Stimulated activated CD8-positive, alpha-beta memory T cell treated with anti-CD3 and anti-CD28 coated beads, Interleukin-15, amount 100 ng/mL, for 4 hours (primary cell): Measurements from ENCODE around the gene DOHH.
"Not testable (repeated sequence)": the region's sequence is repeated elsewhere in the genome, so short reads cannot be mapped to it uniquely, and the experiment has no call there.

Experiments used
- DNase-seq, 2 donors: peaks; one replicate each; pipeline ENCODE4 v3.0.0-alpha.2; 2020; ENCODE audit warnings: low read depth in 2 of 2

The DOHH gene

GRCh38 chr19:3459089-3459881 is 41.2 kb downstream of the DOHH start:
- DNase-seq, result no peak

DNA sequence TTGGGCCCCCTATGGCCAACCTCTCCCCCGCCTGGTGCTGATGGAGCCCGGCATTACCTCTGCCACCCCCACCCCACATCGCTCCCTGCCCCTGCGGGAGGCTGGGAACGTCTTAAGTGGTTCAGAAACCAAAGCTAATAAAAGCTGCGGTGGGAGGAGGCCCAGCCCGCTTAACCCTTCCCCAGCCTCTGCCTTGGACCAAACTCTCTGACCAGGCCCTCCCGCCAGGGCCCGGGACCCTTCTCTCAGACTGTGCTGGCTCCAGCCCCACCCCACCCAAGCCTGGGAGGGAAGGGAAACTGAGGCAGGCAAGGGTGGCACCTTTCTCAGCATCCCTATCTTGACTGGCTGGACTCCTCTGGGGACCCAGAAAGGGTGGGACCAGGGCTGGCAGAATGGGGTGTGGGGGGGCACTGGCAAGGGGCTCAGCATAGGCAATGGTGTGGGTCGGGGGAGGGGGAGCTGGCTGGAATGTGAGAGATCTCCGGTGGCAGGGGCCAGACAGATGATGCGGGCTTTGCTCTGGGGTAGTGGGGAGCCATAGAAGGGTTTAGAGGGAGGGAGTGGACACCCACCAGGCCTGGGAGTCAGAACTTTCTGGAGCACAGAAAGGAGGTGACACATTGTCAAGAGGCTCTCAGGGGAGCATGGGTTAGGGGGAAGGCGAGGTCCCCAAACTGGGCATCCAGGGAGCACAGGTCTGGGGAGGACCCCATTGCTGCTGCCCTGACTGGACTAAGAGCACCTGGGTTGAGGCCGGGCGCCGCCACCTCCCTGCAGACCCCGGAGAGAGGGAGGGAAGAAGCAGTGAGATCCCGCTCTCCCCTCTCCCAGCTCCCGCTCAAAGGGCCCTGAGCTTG is 42.0 kb downstream of the DOHH start:
- DNase-seq, result no peak

GRCh38 chr19:3457528-3458228 is 42.8 kb downstream of the DOHH start:
- DNase-seq, result no peak

DNA sequence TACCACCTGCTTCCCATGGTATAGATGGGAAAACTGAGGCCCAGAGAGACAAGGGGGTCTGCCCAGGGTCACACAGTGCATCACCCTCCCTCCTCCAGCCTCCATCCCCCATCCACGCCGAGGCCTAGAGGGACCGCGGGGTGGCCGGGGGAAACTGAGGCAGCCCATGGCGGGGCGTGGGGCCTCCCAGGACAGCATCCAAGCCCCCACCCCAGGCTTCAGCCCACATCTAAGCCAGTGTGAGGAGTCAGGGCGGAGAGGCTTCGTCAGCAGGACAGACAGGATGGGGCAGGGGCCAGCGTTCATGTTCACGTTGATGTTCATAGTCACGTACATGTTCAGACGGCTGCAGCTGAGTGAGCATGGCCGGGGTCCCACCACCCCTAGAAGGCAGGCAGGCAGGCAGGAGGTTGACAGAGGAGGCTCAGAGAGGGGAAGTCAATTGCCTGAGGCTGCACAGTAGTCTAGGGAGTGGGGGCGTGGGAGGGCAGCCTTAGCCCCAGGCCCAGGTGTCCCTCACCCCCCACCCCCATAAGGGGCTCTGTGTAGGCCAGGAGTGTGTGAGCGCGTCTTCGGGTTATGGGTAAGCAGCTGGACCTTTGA is 43.4 kb downstream of the DOHH start:
- no peak for DNase-seq

- DNase-seq, result no peak
These were observed 44.4 kb downstream of the DOHH start for GRCh38 chr19:3455960-3456601.

DNA sequence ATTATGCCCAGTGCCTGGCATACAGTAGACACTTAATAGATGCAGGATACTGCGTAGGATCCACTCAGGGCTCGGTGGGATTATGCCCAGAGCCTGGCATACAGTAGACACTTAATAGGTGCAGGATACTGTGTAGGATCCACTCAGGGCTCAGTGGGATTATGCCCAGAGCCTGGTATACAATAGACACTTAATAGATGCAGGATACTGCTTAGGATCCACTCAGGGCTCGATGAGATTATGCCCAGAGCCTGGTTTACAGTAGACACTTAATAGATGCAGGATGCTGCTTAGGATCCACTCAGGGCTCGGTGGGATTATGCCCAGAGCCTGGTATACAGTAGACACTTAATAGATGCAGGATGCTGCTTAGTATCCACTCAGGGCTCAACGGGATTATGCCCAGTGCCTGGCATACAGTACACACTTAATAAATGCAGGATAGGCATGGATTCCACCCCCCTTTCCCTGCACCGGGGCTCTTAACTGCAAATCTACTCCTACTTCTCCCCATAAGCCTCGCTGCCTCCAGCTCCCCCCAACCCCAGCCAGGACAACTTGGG is 45.0 kb downstream of the DOHH start:
- no peak for DNase-seq

DNA sequence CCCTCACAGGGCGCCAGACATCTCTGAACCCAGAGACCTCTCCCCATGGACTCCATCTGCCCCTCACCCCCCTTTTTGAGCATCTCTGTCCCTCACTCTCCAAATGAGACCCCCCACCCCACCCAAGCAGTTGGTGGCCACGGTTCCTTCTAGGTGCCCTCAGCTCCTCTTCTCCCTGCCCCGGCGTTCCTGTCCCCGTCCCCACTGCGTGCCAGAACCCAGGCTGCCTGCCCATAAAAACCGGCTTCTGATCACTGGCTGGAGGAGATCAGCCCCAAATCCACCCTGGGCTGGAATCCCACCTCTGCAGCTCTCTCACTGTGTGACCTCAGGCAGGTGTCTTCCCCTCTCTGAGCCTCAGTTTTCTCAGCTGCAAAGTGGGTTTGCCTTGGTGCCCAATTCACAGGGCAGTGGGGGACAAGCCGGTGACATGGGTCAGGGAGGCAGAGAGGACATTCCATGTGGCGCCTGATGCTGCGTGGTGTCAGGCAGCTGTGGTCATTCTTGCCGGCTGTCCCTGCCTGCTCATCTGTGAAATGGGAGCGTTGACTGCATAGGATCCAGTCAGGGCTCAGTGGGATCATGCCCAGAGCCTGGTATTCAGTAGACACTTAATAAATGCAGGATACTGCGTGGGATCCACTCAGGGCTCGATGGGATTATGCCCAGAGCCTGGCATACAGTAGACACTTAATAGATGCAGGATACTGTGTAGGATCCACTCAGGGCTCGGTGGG is 45.6 kb downstream of the DOHH start:
- no peak for DNase-seq

DNA sequence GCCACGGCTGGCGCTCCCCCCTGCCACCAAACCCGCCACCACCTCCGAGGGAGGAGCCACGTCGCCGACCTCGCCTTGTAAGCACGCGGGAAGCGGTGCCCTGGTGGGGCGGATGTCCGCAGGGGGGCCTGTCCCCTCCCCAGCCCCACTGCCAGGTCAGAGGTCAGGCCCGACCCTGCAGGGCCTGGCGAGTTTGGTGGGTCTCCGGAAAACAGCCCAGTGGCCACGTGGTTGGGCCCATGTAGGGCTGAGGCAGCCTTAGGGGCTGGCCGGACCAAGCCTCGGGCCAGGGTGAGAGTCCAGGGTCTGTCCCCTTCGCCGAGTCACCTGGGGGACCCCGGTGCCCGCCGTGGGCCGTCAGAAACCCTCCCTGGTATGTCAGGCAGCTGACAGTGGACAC is 46.6 kb downstream of the DOHH start:
- DNase-seq, result no peak

GRCh38 chr19:3452942-3453214 is 47.6 kb downstream of the DOHH start:
- not testable (repeated sequence) for DNase-seq

DNA sequence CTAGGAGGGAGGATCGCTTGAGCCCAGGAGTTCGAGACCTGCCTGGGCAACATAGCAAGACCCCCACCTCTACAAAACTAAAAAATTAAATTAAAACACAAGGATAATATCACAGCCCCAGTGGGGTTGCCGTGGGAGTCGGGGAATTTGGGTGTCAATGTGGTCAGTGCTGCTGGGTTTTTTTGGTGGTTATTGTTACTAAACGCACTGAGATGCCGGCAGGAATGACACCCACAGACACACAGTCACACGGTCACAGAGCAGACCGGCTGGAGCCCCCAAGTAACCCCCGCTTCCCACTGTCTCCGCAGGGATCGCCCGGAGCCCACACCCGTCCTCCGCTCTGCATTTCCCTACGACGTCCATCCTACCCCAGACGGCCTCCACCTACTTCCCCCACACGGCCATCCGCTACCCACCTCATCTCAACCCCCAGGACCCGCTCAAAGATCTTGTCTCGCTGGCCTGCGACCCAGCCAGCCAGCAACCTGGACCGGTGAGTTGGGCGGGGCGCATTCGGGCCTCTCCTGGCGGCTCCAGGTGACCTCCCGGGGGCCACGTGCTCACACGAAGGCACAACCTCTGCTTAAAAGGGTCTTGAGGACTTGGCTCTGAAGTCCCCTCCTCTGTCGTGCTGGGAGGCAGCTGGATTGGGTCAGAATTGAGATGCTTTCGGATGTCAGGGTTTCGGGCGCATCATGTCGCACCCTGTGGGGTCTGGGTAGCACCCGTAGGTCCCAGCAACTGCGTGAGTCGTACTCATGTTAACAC is 48.1 kb downstream of the DOHH start:
- no peak for DNase-seq

DNA sequence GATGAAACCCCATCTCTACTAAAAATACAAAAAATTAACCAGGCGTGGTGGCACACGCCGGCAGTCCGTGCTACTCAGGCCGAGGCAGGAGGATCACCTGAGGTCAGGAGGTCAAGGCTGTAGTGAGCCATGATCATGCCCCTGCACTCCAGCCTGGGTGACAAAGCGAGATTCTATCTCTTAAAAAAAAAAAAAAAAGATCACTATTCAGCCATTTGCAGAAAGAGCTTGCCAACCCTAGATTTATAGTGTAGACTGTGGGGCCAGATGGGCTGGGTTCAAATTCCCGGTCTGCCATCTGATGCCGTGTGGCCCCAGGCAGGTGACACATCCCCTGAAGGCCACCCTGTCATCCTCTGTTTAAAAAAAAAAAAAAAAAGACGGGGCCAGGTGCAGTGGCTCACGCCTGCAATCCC is 49.0 kb downstream of the DOHH start:
- no peak for DNase-seq

- no peak for DNase-seq
These were observed 49.6 kb downstream of the DOHH start for GRCh38 chr19:3450796-3451411.

DNA sequence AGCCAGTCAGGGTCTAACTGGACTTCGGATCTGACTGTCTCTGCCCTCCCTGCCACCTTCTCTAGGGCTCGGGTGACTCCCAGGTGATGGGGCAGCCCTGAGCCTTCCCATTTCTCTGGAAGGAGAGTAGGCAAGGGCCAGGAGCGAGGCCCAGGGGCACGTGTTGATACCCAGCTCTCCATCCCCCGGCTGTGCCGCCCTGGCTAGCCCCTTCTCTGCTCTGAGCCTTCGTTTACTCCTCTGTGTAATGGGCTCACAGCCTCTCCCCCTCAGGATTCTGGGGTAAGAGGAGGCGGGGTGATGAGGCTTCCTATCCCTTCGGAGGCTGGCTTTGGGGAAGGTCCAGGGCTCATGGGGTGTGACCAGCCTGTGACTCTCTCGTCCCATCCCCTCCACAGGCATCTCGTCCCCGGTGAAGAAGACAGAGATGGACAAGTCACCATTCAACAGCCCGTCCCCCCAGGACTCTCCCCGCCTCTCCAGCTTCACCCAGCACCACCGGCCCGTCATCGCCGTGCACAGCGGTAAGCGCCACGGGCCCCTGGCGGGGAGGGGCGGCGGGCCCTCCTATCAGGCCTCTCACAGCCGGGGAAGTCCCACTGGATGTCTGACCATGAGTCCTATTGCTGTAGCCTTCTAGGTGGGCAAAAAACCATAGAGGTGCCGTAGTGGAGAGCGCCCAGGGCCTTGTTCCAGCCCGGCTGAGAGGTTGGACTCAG is 51.7 kb downstream of the DOHH start:
- DNase-seq, result no peak

DNA sequence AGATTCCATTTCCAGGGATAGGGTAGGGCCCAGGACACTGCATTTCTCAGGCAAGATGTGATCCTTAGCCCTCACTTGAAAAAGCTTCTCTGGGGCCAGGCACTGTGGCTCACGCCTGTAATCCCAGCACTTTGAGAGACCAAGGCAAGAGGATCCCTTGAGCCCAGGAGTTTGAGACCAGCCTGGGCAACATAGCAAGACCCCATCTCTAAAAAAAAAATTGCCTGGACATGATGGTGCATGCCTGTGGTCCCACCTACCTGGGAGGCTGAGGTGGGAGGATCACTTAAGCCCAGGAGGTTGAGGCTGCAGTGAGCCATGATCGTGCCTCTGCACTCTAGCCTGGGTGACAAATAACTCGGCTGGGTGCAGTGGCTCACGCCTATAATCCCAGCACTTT is 53.8 kb downstream of the DOHH start:
- DNase-seq, result not testable (repeated sequence)

GRCh38 chr19:3444695-3445234 is 55.7 kb downstream of the DOHH start:
- DNase-seq, result no peak

DNA sequence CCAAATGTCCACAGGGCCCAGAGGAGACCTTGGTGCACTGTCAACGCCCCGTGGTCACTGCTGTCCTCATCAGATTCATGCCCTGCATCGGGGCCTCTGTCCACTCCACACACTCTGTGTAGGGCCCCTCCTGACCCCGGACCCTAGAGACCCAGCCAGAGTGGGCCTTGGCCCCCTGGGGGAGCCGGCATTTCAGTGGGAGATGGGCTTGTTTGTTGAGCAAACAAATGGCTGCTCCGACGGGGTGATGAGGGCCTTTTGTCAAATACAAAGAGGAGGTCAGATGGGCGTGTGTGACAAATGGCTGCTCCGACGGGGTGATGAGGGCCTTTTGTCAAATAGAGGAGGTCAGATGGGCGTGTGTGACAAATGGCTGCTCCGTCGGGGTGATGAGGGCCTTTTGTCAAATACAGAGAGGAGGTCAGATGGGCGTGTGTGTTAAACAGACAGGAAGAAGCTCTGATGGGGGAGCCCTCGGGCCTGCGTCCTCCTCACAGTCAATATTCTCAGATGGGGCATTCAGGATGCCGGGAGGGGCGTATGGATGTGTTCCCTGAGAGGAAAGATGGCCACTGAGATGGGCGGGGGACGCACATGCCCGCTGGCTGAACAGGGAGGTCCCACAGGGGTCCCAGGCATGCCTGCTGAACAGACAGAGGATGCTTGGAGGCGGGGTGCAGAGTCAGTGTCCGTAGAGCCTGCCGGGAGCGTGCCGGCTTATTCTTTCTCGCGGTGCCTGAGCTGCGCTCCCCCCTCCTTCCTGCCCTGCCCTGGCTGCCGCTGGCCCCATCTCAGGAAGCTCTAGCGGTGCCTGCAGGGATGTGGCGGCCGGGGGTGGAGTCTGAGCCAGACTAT is 56.4 kb downstream of the DOHH start:
- no peak for DNase-seq

DNA sequence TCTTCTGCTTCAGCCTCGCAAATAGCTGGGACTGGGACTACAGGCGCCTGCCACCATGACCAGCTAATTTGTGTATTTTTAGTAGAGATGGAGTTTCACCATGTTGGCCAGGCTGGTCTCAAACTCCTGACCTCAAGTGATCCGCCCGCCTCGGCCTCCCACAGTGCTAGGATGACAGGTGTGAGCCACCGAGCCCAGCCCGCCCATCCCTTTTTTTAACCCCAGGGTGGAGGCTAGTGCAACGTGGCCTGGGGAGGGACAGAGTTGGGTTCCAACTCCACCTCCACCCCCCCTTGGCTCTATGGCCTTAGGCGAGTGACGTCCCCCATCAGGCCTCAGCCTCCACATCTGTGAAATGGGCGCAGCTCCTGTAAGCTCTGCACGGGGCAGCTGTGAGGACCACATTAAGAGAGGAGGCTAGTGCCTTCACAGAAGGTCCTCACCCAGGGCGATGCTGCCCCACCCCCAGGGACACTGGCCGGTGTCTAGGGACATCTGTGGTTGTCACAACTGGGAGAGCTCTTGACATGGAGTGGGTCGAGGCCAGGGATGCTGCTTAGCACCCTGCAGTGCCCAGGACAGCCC is 57.9 kb downstream of the DOHH start:
- DNase-seq, result no peak
